GM19438 (cell line): ENCODE data around the gene OARD1.

Experiments used
- ATAC-seq: cut with Tn5 transposase; IDR thresholded peaks from one replicate; pipeline ENCODE4 v1.9.1; 2021; ENCODE audit warnings: low read depth; ENCODE audit not compliant: unreplicated experiment

The OARD1 gene

GRCh38 chr6:41075651-41076626 is 3.8 kb upstream of the OARD1 start:
- no peak for ATAC-seq

- no peak for ATAC-seq
Measured at GRCh38 chr6:41074692-41075436, 2.7 kb upstream of the OARD1 start.

- ATAC-seq, result no peak
Measured at GRCh38 chr6:41073968-41074691, 2.0 kb upstream of the OARD1 start.

- peak; percentile 24 for ATAC-seq
Measured at GRCh38 chr6:41073203-41073967, 1.2 kb upstream of the OARD1 start.

DNA sequence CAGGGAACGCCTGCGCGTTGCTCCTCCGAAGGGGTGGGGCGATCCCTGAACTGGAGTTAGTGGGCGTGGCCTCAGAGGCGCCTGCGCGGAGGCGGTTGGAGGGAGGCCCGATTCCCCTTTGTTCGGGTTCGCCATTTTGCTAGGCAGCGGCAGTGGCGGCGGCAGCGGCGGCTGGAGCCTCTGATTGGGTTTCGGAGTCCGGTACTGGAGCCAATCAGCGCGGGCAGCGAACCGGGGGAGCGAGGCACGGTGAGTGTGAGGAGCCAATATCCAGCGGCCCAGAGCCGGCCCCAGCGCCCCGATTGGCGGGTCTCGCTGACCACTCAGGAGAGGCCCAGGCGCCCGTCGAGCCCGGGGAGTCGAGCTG is 663 bp upstream of the OARD1 start, which contains the start of gene NFYA:
NFYA (plus strand) TSS at position 139 of the 367 bp plus-strand sequence. CDS start 6,116 bp downstream, outside the sequence.
- ATAC-seq, result peak; percentile 61

- peak; percentile 20 for ATAC-seq
Measured at GRCh38 chr6:41071501-41071922, 644 bp downstream of the OARD1 start.

DNA sequence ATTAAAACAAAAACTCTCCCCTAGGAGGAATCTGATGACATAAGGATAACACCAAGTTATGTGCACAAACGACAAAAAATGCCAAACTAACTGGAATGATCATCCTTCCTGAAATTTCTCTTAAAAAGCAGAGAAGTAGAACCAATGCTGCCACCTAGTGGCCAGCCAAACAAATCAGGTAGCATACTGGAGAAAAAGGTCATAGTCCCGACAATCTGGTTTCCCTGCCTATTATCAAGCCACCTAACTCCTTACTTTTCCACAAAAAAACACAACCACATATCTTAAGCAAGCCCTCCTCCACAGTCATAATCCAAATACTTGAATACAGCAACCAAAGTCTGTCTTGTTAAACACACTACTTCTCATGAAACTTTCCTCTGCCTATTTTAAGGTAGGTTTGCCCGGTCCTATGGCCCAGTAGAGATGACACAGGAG is 5.3 kb downstream of the OARD1 start:
- no peak for ATAC-seq

GRCh38 chr6:41065550-41066026 is 6.6 kb downstream of the OARD1 start:
- ATAC-seq, result no peak

DNA sequence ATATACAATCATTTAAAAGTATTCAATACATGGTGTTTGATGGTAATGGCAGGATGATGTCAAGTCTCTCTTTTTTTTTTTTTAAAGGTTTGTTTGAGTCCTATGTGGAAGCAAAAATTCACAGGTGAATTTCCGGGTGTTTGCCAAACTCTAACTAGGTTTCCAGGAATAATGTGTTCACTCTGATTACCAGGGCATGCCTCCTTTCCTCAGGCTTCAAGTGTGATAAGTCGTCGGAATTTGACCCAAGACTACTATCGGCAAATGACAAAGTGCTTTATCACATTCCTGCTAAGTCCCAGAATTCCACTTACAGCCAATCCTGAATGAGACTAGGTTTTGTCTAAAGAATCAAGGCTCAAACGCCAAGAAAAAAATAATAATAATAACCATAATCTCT is 7.3 kb downstream of the OARD1 start:
- no peak for ATAC-seq

- no peak for ATAC-seq
Measured at GRCh38 chr6:41063884-41064285, 8.3 kb downstream of the OARD1 start.

- ATAC-seq, result no peak
Measured at GRCh38 chr6:41062056-41062455, 10.1 kb downstream of the OARD1 start.

- no peak for ATAC-seq
Measured at GRCh38 chr6:41061196-41061726, 10.9 kb downstream of the OARD1 start.

DNA sequence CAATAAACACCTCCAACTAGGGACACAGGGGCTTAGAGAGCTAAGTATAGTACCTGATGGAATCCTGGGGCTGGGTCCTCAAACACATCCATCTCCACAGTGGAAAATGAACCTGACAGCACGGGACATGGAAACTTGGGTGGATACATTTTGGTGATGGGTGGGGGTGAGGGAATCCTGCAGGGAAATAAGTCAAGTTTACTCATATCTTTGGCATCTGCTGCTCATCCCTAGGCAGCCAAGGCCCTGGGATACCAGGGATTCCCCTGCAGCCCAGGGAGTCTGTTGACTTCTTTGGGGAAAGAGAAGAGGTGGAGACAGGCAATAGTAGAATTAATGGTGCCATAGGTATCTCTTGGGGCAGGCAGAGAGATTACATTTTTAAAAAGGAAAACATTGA is 12.6 kb downstream of the OARD1 start:
- no peak for ATAC-seq

DNA sequence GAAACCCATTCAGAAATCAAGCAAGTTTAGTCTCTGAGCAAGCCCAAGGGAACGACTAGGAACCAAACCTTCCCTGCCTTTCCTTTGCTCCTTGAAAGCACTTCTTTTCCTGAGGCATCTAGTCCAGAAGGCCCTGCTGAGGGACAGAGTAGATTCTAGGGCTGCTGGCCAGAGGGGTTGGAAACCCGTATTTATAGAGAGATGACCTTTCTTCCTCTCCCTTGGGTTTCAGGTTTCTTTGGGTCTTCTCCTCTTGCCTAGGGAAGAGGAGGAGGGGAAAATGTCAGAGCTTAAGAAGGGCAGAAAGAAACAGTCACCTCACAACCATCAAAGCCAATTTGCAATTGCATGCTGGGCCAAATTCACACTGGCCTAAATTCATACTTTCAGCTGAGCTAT is 13.4 kb downstream of the OARD1 start:
- ATAC-seq, result no peak

DNA sequence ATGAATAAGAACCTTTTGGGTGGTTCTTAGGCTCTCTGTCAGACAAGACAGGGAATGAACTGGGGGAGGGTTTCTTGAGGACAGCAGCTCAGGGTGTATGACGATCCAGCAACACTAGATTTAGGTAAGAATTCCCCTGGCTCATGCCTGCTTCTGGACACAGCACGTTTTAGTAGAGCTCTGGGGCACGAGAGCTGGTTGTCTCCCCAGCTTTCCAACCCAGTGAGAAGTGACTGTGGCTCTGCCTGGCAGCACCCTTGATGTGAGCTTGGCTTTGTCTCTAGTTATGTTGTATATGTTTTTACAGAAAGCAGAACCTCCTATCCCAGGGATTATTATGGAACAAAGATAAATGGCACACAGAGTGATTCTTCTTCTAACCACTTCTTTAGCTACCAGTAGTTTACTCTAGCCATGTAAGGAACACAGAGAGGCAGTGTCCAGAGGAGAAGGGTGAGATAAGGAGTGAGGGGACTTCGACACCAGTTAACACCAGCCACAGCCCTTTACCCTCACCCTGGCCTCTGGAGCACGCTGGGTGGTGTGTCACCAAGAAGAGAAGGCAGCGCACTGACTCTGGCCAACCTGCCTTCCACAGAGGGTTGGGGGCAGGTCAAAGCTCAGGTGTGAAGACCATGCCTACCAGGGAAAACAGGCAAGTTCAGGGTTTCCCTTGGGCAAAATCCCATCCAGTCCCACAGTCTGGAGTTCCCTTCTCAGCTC is 15.2 kb downstream of the OARD1 start:
- no peak for ATAC-seq

- no peak for ATAC-seq
Measured at GRCh38 chr6:41055149-41055548, 17.0 kb downstream of the OARD1 start.

DNA sequence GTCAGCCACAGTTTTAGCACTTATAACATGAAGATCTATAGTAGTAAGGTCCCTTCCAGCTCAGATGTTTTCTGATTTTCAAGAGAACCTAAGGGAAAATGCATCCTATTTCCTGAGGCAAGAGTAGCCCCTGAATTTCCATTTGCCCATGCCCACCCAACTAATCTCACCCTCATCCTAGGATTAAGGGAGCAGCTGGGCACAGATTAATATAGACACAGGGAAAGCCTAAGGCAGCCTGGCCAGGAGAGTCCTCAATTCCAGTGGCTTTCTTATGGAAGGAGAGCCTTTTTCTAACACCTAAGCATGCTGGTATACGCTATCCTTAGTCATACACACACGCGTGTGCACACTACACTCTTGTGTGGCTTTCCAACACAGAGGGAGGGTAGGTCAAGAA is 17.6 kb downstream of the OARD1 start:
- ATAC-seq, result no peak

- no peak for ATAC-seq
Measured at GRCh38 chr6:41053041-41053440, 19.1 kb downstream of the OARD1 start, which contains the start of gene APOBEC2. TSS of gene APOBEC2 (plus strand) at chr6:41053202. CDS start at chr6:41053348, 146 bp downstream.

- no peak for ATAC-seq
Measured at GRCh38 chr6:41051873-41052272, 20.3 kb downstream of the OARD1 start.
